Adrenal gland (tissue), 5 donors: Measurements from ENCODE around the gene FUT9.

Source experiments
- POLR2A ChIP-seq, 2 donors: fragments of 450-650 bp; IDR thresholded peaks; one replicate each; pipeline ENCODE4 v1.6.1; 2017; ENCODE audit warnings: antibody characterized with exemption in 2 of 2, mild to moderate bottlenecking in 2 of 2, moderate library complexity in 1 of 2
- TF ChIP-seq, protein P1 (sequence below), 6 experiments: fragments of 450-650 bp in 4 of 6; fragments of 200-600 bp in 2 of 6; sonication (generic) in 1 of 6; IDR thresholded peaks; 1 replicate in 5 of 6; 2 replicates in 1 of 6; pipeline versions ENCODE4 v1.5.1 to v1.8.0; 2016 to 2021; ENCODE audit warnings: antibody characterized with exemption in 6 of 6, mild to moderate bottlenecking in 2 of 6, moderate library complexity in 1 of 6
- donor health status: DM: no; HTN: no; CAD: no.

GRCh38 chr6:96060249-96060648 is 44.5 kb downstream of the FUT9 start:
- TF ChIP-seq, protein P1, sequence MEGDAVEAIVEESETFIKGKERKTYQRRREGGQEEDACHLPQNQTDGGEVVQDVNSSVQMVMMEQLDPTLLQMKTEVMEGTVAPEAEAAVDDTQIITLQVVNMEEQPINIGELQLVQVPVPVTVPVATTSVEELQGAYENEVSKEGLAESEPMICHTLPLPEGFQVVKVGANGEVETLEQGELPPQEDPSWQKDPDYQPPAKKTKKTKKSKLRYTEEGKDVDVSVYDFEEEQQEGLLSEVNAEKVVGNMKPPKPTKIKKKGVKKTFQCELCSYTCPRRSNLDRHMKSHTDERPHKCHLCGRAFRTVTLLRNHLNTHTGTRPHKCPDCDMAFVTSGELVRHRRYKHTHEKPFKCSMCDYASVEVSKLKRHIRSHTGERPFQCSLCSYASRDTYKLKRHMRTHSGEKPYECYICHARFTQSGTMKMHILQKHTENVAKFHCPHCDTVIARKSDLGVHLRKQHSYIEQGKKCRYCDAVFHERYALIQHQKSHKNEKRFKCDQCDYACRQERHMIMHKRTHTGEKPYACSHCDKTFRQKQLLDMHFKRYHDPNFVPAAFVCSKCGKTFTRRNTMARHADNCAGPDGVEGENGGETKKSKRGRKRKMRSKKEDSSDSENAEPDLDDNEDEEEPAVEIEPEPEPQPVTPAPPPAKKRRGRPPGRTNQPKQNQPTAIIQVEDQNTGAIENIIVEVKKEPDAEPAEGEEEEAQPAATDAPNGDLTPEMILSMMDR (IDR thresholded peaks at IDR 0.05) = no peak
- TF ChIP-seq POLR2A (IDR thresholded peaks at IDR 0.05) = no peak
